Activated effector memory CD4-positive, alpha-beta T cell treated with Interleukin-2 at 50 U/mL for 16 hours (primary cell): ENCODE data around the gene MOCS1.

Experiments used
- DNase-seq: peaks from one replicate; pipeline ENCODE4 v3.0.0-alpha.2; 2020

Gene MOCS1

GRCh38 chr6:39923394-39923793 lies 10.9 kb downstream of the MOCS1 start:
- no peak for DNase-seq

GRCh38 chr6:39922821-39923220 lies 11.4 kb downstream of the MOCS1 start:
- DNase-seq, result no peak

DNA sequence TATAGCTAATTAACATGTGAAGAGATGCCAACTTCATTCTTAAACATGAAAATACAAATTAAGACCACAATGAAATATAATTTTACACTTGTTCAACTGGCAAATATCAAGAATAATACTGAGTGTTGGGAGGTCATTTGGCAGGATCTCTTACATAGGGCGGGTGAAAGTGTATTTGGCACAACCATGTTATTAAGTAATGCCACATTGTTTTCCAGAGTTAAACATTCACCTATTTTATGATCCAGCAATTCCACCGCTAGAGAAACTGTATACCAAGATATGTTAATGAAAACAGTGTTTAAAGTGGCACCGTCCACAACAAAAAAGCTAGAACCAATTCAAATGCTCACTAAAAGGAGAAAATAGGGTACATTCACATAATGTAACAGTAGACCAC lies 14.1 kb downstream of the MOCS1 start:
- DNase-seq, result no peak

DNA sequence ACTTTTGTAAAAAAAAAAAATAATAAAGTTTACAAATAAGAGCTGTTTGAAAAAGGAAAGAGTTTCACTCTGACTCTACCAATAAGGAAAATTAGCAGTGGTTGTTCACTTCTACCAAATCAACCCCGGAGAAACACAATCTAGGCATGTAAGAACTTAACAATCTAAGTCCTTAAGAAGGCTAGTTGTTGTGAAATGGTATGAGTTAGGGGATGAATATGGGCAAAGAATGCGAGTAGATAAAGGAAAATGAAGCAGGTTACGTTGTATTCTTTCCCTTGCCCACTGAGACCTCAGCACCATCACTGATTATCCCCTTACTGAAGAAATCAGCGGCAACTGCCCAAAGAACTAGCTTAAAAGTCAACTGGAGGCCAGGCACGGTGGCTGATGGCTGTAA lies 15.4 kb downstream of the MOCS1 start:
- no peak for DNase-seq

DNA sequence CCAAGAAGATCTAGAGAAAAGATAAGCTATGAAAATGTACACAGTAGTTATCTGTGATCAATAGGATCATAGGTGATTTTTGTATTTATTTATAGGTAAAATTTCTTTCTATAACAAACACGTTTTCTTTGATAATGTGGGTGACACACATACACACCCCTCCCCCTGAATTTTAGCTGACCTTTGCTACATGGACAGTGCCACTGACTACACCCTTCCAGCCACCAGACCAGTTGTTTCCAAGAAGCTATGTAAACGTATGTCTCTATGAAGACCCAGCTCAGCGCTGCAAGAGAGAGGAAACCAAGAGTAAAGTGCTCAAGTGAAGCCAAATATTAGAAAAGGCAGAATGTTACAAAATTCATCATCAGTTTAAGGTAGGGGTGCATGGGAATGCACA lies 16.3 kb downstream of the MOCS1 start:
- no peak for DNase-seq

DNA sequence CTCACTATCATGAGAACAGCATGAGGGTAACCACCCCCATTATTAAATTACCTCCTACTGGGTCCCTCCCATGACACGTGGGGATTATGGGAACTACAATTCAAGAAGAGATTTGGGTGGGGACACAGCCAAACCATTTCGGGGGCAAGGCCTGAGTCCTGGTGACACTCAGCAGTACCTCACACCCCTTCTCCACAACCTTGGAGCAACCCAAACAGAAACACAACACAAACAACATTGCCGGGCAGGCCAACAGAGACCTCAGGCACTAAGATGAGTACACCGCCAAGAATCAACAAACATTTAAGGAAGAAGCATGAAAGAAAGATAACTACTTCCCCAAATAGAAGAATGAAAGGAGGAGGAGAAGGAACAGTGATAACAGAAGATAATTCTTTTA lies 16.9 kb downstream of the MOCS1 start:
- no peak for DNase-seq

DNA sequence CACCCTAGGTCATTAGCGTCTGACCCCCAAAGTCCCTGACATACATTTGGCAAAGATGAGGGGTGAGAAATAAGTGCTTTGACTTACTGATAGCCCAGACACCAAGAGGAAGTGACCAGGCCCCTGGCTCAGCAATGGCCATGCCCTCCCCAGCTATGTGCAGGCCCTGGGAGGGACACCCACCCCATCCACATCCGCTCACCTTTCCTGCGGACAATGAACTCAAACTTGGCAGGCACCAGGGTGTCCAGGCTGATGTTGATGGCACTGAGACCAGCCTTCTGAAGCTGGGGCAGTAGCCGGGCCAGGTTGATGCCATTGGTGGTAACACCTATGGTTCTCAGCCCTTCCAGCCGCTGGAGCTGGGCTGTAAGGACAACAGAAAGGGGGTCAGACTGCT lies 18.4 kb downstream of the MOCS1 start:
- DNase-seq, result no peak

DNA sequence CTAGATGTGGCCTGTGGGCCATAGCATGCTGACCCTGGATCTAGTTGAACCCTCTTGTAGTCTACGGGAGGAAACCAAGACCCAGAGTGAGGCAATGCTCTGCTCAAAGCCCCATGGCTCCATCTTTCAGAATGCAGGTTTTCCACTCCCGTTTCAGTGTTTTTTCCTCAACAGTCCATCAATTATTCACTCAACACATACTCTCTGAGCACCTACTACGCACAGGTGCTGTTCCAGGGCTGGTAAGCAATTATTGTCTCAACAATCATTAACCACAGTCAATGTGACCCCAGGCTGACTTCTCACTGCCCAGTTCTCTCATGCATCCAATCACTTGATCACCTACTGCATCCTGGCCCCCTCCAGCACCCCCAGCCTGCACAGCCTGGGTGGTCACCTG lies 20.0 kb downstream of the MOCS1 start:
- DNase-seq, result no peak

- DNase-seq, result no peak
Measured at GRCh38 chr6:39913391-39913916, 20.8 kb downstream of the MOCS1 start.

DNA sequence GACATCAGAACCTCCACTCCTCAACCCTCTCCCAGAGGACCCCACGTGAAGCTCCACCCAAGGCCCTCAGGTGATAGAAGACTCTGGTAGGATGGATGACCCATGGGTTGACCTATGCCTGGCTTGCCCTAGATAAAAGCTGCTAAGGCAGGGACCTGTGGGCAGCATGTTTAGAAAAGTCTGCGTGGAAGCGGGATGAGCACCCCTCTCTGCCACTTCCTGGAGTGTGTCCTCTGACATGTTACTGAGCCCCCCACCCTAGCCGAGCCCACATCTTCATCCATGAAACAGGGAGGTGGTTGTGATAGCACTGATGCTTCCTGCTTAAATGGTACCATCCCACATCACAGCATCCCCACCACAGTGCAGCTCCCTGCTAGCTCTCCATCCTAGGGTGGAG lies 21.8 kb downstream of the MOCS1 start:
- DNase-seq, result no peak

DNA sequence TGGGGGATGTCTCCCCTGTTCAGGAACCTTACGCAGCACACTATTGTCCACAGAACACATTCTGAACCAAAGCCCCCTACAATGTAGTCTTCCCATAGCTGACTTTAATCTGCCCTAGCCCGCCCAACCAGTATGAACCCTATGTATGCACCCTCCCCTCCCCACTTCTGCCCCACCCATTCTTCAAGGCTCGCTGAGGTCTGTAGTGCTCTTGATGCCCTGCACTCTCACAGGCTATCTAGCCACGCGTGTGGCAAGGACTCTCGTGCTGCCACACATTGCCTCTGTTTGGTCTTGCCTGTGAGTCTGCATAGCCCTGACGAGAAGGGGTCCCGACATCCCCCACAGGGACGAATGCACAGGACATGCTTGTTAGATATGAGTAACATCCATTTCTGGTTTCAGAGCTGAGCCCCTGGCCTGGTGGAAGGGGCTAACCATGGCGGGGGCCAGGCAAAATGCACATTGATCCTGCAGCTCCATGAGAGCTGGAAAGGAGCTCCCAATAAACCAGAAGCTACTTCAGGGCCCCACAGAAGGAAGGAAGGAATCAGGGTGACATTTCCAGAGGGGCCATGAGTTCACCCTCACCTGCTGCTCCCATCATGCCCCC lies 22.6 kb downstream of the MOCS1 start:
- no peak for DNase-seq

DNA sequence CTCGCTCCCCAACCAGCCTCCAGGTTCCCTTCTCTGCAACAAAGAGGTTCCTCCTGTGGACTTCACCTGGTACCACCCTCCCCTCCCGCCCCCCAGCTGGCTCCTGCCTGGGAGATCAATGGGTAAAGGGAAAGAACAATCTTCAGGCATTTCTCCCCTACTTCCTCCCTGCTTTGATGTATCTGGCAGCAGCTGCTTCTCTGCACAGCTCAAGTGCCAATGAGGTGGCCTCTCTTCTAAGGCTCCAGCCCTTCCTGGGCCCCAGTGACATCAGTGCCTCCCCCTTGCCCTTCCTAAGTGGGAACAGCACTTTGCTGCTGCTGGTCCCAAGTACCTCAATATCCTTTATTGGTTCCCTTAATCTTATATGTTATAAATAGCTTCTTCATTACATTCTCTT lies 23.5 kb downstream of the MOCS1 start:
- no peak for DNase-seq

GRCh38 chr6:39910164-39910563 lies 24.1 kb downstream of the MOCS1 start:
- DNase-seq, result no peak

- DNase-seq, result no peak
Measured at GRCh38 chr6:39909701-39910100, 24.6 kb downstream of the MOCS1 start.

GRCh38 chr6:39908838-39909583 lies 25.3 kb downstream of the MOCS1 start:
- no peak for DNase-seq

GRCh38 chr6:39907871-39908575 lies 26.2 kb downstream of the MOCS1 start:
- DNase-seq, result no peak

- no peak for DNase-seq
Measured at GRCh38 chr6:39906318-39906761, 27.9 kb downstream of the MOCS1 start.

DNA sequence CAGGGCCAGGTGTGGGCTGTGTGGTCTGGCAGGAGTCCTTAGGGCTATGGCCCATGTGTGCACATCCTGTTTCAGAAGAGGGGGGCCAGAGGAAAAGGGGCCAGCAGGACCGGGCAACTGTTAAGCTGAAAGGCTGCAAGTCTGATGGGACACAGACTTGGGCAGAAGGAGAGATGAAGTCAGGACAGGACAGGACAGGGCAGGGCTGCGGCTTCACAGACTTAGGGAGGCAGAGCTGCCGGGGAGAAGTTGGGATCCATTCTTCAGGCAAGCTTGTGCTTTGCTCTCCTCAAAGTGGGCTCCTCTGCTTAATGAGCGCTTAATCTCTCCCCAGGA lies 28.7 kb downstream of the MOCS1 start:
- DNase-seq, result no peak

- DNase-seq, result no peak
Measured at GRCh38 chr6:39904946-39905639, 29.2 kb downstream of the MOCS1 start.

GRCh38 chr6:39903656-39904055 lies 30.6 kb downstream of the MOCS1 start:
- no peak for DNase-seq

- no peak for DNase-seq
Measured at GRCh38 chr6:39902786-39903465, 31.3 kb downstream of the MOCS1 start.

DNA sequence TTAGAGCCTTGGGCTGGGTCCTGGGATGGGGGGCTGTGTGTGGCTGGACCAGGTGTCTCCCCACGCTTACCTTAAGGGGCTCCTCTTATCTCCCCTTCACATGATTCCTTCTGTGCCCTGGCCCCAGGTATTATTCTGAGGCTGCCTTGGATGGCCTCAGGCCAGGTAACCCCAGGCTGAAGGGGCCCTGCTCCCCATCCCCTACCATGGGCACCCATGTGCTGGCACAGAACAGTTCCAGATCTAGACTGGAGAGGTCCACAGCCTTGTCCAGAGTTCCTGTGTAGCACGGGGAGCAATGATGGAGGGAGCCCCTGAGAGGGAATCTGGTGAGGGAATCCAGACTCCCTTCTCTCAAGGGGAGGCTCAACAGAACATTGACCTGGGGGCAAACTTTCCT lies 32.1 kb downstream of the MOCS1 start:
- no peak for DNase-seq

GRCh38 chr6:39901670-39902069 lies 32.6 kb downstream of the MOCS1 start:
- DNase-seq, result no peak
